K562 (cell line): ENCODE results near the gene ENOX2. TPM values are rescaled to one million over a fixed set of nuclear protein-coding genes. Genes with fewer than 3 reads are reported as not detected.

Experiments used
- ATAC-seq: fragments of 200-7000 bp; cut with Tn5 transposase; 3 replicates; pipeline ENCODE4 v1.9.1; 2020; ENCODE audit warnings: moderate library complexity
- BruUV-seq: library from RNA; stranded (reverse); fragments of 400-500 nt; replicated peaks from 2 replicates; lab custom pipeline; 2021; lab: Mats Ljungman, UMichigan
- CTCF ChIA-PET: fragments of 300-600 bp; formaldehyde crosslinking; extraction: SDS; loops from one replicate; lab custom pipeline; 2021; ENCODE audit warnings: low intra/inter-chr PET ratio; lab: Yijun Ruan, JAX
- POLR2A ChIA-PET: fragments of 300-600, 350-650 bp; sonication (Branson Sonifier 250); formaldehyde crosslinking; extraction: SDS; loops from one replicate; lab custom pipeline; 2021; ENCODE audit warnings: antibody characterized with exemption, inconsistent platforms; lab: Yijun Ruan, JAX
- DNase-seq, 4 experiments: peaks; one replicate each; pipeline versions ENCODE4 v3.0.0 to v3.0.0-alpha.2; 2011 to 2018; ENCODE audit warnings: low spot score in 3 of 4, mixed read lengths in 3 of 4; ENCODE audit errors: extremely low read depth in 1 of 4
- FAIRE-seq: peaks from 2 replicates; lab custom pipeline; 2011; peaks lifted over from hg19 to GRCh38; lab: Jason Lieb, UNC
- H2AFZ ChIP-seq: 2 replicates; pipeline ENCODE4 v1.6.0; 2011; ENCODE audit warnings: low read depth, low read length, control low read depth, inconsistent platforms
- H3K27ac ChIP-seq: fragments of 200-600 bp; 3 replicates; pipeline ENCODE4 v1.8.0; 2011; ENCODE audit warnings: low read depth, mild to moderate bottlenecking, control low read depth, inconsistent platforms, low read length, moderate library complexity, mixed read lengths; ENCODE audit errors: extremely low read depth
- H3K27me3 ChIP-seq, 2 experiments: fragments of 300-600 bp in 1 of 2; 2 replicates in 1 of 2; 3 replicates in 1 of 2; pipeline versions ENCODE4 v1.6.0 to v1.8.0; 2011; ENCODE audit warnings: inconsistent platforms in 2 of 2, low read length in 2 of 2, mild to moderate bottlenecking in 1 of 2, mixed read lengths in 1 of 2, moderate library complexity in 1 of 2; ENCODE audit not compliant: control insufficient read depth in 2 of 2, insufficient read depth in 2 of 2
- H3K36me3 ChIP-seq: fragments of 300-600 bp; 3 replicates; pipeline ENCODE4 v1.8.0; 2011; ENCODE audit warnings: mild to moderate bottlenecking, low read length, inconsistent platforms; ENCODE audit not compliant: control insufficient read depth, insufficient read depth
- H3K4me1 ChIP-seq, 2 experiments: fragments of 200-600 bp in 1 of 2; replicated peaks in 1 of 2; 2 replicates in 1 of 2; 3 replicates in 1 of 2; pipeline versions ENCODE4 v1.5.1 to v1.8.0; 2011; ENCODE audit warnings: inconsistent platforms in 2 of 2, low read length in 2 of 2, mild to moderate bottlenecking in 1 of 2, mixed read lengths in 1 of 2, moderate library complexity in 1 of 2; ENCODE audit not compliant: control insufficient read depth in 2 of 2, insufficient read depth in 2 of 2
- H3K4me2 ChIP-seq: 2 replicates; pipeline ENCODE4 v1.6.1; 2011; ENCODE audit warnings: low read length, control low read depth, inconsistent platforms, mixed read lengths; ENCODE audit not compliant: insufficient read depth
- H3K4me3 ChIP-seq: fragments of 200-600 bp; sonication (generic), shearing (Covaris generic); 2 replicates; pipeline ENCODE4 v1.5.1; 2016; ENCODE audit warnings: control low read depth, inconsistent platforms
- H3K79me2 ChIP-seq: fragments of 200-600 bp; 3 replicates; pipeline ENCODE4 v1.8.0; 2011; ENCODE audit warnings: low read length, inconsistent platforms; ENCODE audit not compliant: control insufficient read depth, insufficient read depth
- H3K9ac ChIP-seq, 2 experiments: 2 replicates each; pipeline versions ENCODE4 v1.6.0 to v1.6.1; 2011; ENCODE audit warnings: low read depth in 2 of 2, low read length in 2 of 2, control low read depth in 1 of 2, inconsistent platforms in 1 of 2, mild to moderate bottlenecking in 1 of 2, mixed read lengths in 1 of 2; ENCODE audit not compliant: insufficient read depth in 1 of 2
- H3K9me1 ChIP-seq: one replicate; pipeline ENCODE4 v1.6.0; 2011; ENCODE audit warnings: inconsistent platforms, mild to moderate bottlenecking, low read length, moderate library complexity; ENCODE audit not compliant: control insufficient read depth, insufficient read depth
- H3K9me3 ChIP-seq: replicated peaks from 2 replicates; pipeline ENCODE4 v1.5.1; 2011; ENCODE audit warnings: low read depth, low read length, inconsistent platforms; ENCODE audit not compliant: control insufficient read depth, insufficient read depth
- H4K20me1 ChIP-seq: replicated peaks from 2 replicates; pipeline ENCODE4 v1.6.1; 2011; ENCODE audit warnings: low read length, inconsistent platforms, mixed read lengths; ENCODE audit not compliant: control insufficient read depth, insufficient read depth
- BCOR ChIP-seq: fragments of 450-650 bp; IDR thresholded peaks from 2 replicates; pipeline ENCODE4 v1.6.1; 2016
- CTBP1 ChIP-seq: fragments of 450-650 bp; IDR thresholded peaks from 2 replicates; pipeline ENCODE4 v1.6.1; 2016; ENCODE audit warnings: borderline replicate concordance
- IRF2 ChIP-seq: sonication (generic); formaldehyde crosslinking; IDR thresholded peaks from 2 replicates; pipeline ENCODE4 v1.8.1; 2022; ENCODE audit warnings: mild to moderate bottlenecking, missing genetic modification reagents
- NCOA1 ChIP-seq: fragments of 450-650 bp; IDR thresholded peaks from 2 replicates; pipeline ENCODE4 v1.6.1; 2016; ENCODE audit warnings: low read depth
- PTTG1 ChIP-seq: fragments of 450-650 bp; IDR thresholded peaks from 2 replicates; pipeline ENCODE4 v1.6.1; 2016; ENCODE audit warnings: low read depth, mild to moderate bottlenecking, missing genetic modification characterization, missing compliant biosample characterization
- RBM15 ChIP-seq: fragments of 200-400 bp; formaldehyde crosslinking; IDR thresholded peaks from 2 replicates; pipeline ENCODE4 v1.6.1; 2018; ENCODE audit warnings: mild to moderate bottlenecking, low read length, moderate library complexity; ENCODE audit not compliant: insufficient read depth
- RFX1 ChIP-seq: fragments of 450-650 bp; IDR thresholded peaks from 2 replicates; pipeline ENCODE4 v1.6.1; 2016; ENCODE audit warnings: mild to moderate bottlenecking, moderate library complexity
- SMARCA5 ChIP-seq: fragments of 450-650 bp; IDR thresholded peaks from 2 replicates; pipeline ENCODE4 v1.6.1; 2016
- SP1 ChIP-seq: sonication (generic); formaldehyde crosslinking; IDR thresholded peaks from 2 replicates; pipeline ENCODE4 v1.8.1; 2022; ENCODE audit warnings: mild to moderate bottlenecking, missing genetic modification reagents
- TCFL5 ChIP-seq: fragments of 250-450 bp; sonication (Bioruptor Pico); conservative IDR thresholded peaks from 2 replicates; pipeline ENCODE4 v1.6.1; 2021; ENCODE audit warnings: mild to moderate bottlenecking, moderate library complexity, matching md5 sums
- ZBTB8A ChIP-seq: fragments of 450-650 bp; IDR thresholded peaks from 2 replicates; pipeline ENCODE4 v1.6.1; 2018; ENCODE audit warnings: mild to moderate bottlenecking, moderate library complexity; ENCODE audit not compliant: partially characterized antibody
- WGBS: fragments of 100-300 bp; shearing (Covaris generic); methylation state at CpG from one replicate; pipeline ENCODE4 v1.1.6; 2016; ENCODE audit warnings: low coverage, mixed read lengths; ENCODE audit not compliant: insufficient coverage; ENCODE audit errors: missing lambda C conversion rate; 5-methylcytosine and 5-hydroxymethylcytosine counted together
- in situ Hi-C: fragments of 300-500 bp; cut with MboI; formaldehyde crosslinking; loops from 4 replicates; pipeline ENCODE4 v1.15.0; 2018; ENCODE audit warnings: inconsistent platforms, mixed read lengths
- intact Hi-C: fragments of 100-400 bp; cut with micrococcal nuclease; formaldehyde crosslinking; loops from 2 replicates; pipeline ENCODE4 v1.14.2; 2022
- polyA plus RNA-seq, 8 experiments: library from polyadenylated mRNA; depleted of rRNA in 4 of 8; stranded (reverse) in 5 of 8; unstranded in 3 of 8; fragments of >200 nt; fragmentation: Nextera tagmentation in 2 of 8; fragmentation: Illumina TruSeq in 1 of 8; extraction: Ambion mirVana in 2 of 8; extraction: Trizol in 1 of 8; gene quantifications; 2 replicates each; pipeline versions ENCODE4 v1.2.1 to v1.2.3, GENCODE V29; 2011 to 2014; ENCODE audit warnings: inconsistent platforms in 1 of 8, missing spikeins in 1 of 8
- total RNA-seq, 7 experiments: library from RNA; depleted of rRNA in 6 of 7; stranded (reverse); fragments of >200 nt in 6 of 7; fragmentation: Illumina TruSeq in 2 of 7; extraction: Trizol in 2 of 7; gene quantifications; 2 replicates each; pipeline versions ENCODE4 v1.2.1 to v1.2.3, GENCODE V29; 2011 to 2021; ENCODE audit warnings: low replicate concordance in 1 of 7
- TF ChIP-seq, protein P1 (sequence below): fragments of 450-650 bp; formaldehyde crosslinking; IDR thresholded peaks from 2 replicates; pipeline ENCODE4 v1.4.0; 2020; ENCODE audit warnings: mild to moderate bottlenecking
- TF ChIP-seq, protein P2 (sequence below): fragments of 250-450 bp; sonication (Bioruptor Pico); IDR thresholded peaks from 2 replicates; pipeline ENCODE4 v1.5.0; 2021
- TF ChIP-seq, protein P3 (sequence below): fragments of 450-650 bp; IDR thresholded peaks from 2 replicates; pipeline ENCODE4 v1.6.1; 2016; ENCODE audit warnings: mild to moderate bottlenecking
- TF ChIP-seq, protein P4 (sequence below): fragments of 250-450 bp; sonication (Bioruptor Pico); IDR thresholded peaks from 2 replicates; pipeline ENCODE4 v1.4.0; 2020; ENCODE audit warnings: mild to moderate bottlenecking, moderate library complexity, borderline replicate concordance

The ENOX2 gene
- total and polyA plus RNA-seq, 9 of the 15 experiments (the other 6 are each of a cell fraction or from before 2014, with no cell fraction given): 6.1 to 24.0 (median 13.8) TPM

GRCh38 chrX:130647468-130647867 is 255.5 kb downstream of the ENOX2 start:
- intact Hi-C loops (no loop called here), in situ Hi-C loops (no loop called here)
- Histone ChIP-seq H3K79me2 (no peaks in the 10 kb centered on the region), H3K27ac (no peak overlapping the region), H3K9ac (no peak overlapping the region), H3K9me3 (no peaks in the 10 kb centered on the region), H4K20me1 (no peaks in the 10 kb centered on the region), H3K4me1 (no peaks in the 10 kb centered on the region; a peak in 1 of 5 replicates), H3K36me3 (no peaks in the 10 kb centered on the region; the same call in 2 of the 3 replicates), H3K4me2 (no peak overlapping the region), H2AFZ (no peak overlapping the region), H3K4me3 (no peak overlapping the region), H3K9me1 (no peaks in the 10 kb centered on the region), H3K27me3 (no peaks in the 10 kb centered on the region)
- DNase-seq (no peak), ATAC-seq (no peak), FAIRE-seq (no peak)
- CTCF ChIA-PET: no interaction called here
- WGBS: 60% methylated on average over 1 of the region's 1 CpG
- BruUV-seq: no TSS peak
- POLR2A ChIA-PET: no interaction called here
- TF ChIP-seq RBM15 (no peak), TCFL5 (CRISPR knock-in tag) (no peak), PTTG1 (tag) (no peak), CTBP1 (no peak), NCOA1 (no peak), SMARCA5 (no peak), ZBTB8A (no peak), IRF2 (no peak), BCOR (no peak), RFX1 (no peak), SP1 (no peak)
- TF ChIP-seq, protein P1, sequence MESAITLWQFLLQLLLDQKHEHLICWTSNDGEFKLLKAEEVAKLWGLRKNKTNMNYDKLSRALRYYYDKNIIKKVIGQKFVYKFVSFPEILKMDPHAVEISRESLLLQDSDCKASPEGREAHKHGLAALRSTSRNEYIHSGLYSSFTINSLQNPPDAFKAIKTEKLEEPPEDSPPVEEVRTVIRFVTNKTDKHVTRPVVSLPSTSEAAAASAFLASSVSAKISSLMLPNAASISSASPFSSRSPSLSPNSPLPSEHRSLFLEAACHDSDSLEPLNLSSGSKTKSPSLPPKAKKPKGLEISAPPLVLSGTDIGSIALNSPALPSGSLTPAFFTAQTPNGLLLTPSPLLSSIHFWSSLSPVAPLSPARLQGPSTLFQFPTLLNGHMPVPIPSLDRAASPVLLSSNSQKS: no peak
- TF ChIP-seq, protein P2, sequence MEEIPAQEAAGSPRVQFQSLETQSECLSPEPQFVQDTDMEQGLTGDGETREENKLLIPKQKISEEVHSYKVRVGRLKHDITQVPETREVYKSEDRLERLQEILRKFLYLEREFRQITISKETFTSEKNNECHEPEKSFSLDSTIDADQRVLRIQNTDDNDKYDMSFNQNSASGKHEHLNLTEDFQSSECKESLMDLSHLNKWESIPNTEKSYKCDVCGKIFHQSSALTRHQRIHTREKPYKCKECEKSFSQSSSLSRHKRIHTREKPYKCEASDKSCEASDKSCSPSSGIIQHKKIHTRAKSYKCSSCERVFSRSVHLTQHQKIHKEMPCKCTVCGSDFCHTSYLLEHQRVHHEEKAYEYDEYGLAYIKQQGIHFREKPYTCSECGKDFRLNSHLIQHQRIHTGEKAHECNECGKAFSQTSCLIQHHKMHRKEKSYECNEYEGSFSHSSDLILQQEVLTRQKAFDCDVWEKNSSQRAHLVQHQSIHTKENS: no peak
- TF ChIP-seq, protein P3, sequence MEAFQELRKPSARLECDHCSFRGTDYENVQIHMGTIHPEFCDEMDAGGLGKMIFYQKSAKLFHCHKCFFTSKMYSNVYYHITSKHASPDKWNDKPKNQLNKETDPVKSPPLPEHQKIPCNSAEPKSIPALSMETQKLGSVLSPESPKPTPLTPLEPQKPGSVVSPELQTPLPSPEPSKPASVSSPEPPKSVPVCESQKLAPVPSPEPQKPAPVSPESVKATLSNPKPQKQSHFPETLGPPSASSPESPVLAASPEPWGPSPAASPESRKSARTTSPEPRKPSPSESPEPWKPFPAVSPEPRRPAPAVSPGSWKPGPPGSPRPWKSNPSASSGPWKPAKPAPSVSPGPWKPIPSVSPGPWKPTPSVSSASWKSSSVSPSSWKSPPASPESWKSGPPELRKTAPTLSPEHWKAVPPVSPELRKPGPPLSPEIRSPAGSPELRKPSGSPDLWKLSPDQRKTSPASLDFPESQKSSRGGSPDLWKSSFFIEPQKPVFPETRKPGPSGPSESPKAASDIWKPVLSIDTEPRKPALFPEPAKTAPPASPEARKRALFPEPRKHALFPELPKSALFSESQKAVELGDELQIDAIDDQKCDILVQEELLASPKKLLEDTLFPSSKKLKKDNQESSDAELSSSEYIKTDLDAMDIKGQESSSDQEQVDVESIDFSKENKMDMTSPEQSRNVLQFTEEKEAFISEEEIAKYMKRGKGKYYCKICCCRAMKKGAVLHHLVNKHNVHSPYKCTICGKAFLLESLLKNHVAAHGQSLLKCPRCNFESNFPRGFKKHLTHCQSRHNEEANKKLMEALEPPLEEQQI: no peak
- TF ChIP-seq, protein P4, sequence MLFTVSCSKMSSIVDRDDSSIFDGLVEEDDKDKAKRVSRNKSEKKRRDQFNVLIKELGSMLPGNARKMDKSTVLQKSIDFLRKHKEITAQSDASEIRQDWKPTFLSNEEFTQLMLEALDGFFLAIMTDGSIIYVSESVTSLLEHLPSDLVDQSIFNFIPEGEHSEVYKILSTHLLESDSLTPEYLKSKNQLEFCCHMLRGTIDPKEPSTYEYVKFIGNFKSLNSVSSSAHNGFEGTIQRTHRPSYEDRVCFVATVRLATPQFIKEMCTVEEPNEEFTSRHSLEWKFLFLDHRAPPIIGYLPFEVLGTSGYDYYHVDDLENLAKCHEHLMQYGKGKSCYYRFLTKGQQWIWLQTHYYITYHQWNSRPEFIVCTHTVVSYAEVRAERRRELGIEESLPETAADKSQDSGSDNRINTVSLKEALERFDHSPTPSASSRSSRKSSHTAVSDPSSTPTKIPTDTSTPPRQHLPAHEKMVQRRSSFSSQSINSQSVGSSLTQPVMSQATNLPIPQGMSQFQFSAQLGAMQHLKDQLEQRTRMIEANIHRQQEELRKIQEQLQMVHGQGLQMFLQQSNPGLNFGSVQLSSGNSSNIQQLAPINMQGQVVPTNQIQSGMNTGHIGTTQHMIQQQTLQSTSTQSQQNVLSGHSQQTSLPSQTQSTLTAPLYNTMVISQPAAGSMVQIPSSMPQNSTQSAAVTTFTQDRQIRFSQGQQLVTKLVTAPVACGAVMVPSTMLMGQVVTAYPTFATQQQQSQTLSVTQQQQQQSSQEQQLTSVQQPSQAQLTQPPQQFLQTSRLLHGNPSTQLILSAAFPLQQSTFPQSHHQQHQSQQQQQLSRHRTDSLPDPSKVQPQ (CRISPR knock-in tag): no peak
